HepG2 (cell line): ENCODE results near the gene TSACC. TPM values are rescaled to one million over a fixed set of nuclear protein-coding genes. Genes with fewer than 3 reads are reported as not detected.
A peak's percentile ranks its signal among the peaks of the same experiment; 100 is the strongest.

Experiments used
- BRCA1 ChIP-seq: sonication (generic); formaldehyde crosslinking; IDR thresholded peaks from 2 replicates; pipeline ENCODE4 v1.4.0; 2020; ENCODE audit warnings: missing genetic modification reagents
- CTCF ChIP-seq: sonication (generic); formaldehyde crosslinking; IDR thresholded peaks from 2 replicates; pipeline ENCODE4 v1.5.0; 2020; ENCODE audit warnings: mild to moderate bottlenecking, missing genetic modification reagents, moderate library complexity
- HINFP ChIP-seq: sonication (generic); formaldehyde crosslinking; IDR thresholded peaks from 2 replicates; pipeline ENCODE4 v1.4.0; 2020; ENCODE audit warnings: low read depth, mild to moderate bottlenecking, missing genetic modification reagents
- KDM2A ChIP-seq: sonication (generic); formaldehyde crosslinking; IDR thresholded peaks from 2 replicates; pipeline ENCODE4 v1.4.0; 2020; ENCODE audit warnings: low read depth, missing genetic modification reagents, borderline replicate concordance
- MAX ChIP-seq: IDR thresholded peaks from 2 replicates; pipeline ENCODE4 v1.6.1; 2012; ENCODE audit warnings: inconsistent platforms
- MTF1 ChIP-seq: sonication (generic); formaldehyde crosslinking; IDR thresholded peaks from 2 replicates; pipeline ENCODE4 v1.5.0; 2020; ENCODE audit warnings: missing genetic modification reagents
- U2AF1 ChIP-seq: fragments of 200-400 bp; formaldehyde crosslinking; optimal IDR thresholded peaks from 2 replicates; pipeline ENCODE3; 2017; ENCODE audit warnings: mild to moderate bottlenecking, low read depth, low read length
- ZFY ChIP-seq: sonication (generic); formaldehyde crosslinking; IDR thresholded peaks from 2 replicates; pipeline ENCODE4 v1.4.0; 2020; ENCODE audit warnings: missing genetic modification reagents
- ZNF350 ChIP-seq: sonication (generic); formaldehyde crosslinking; IDR thresholded peaks from 2 replicates; pipeline ENCODE4 v1.4.0; 2020; ENCODE audit warnings: mild to moderate bottlenecking, low read depth, missing genetic modification reagents, borderline replicate concordance
- ZNF552 ChIP-seq: sonication (generic); formaldehyde crosslinking; IDR thresholded peaks from 2 replicates; pipeline ENCODE4 v1.9.0; 2022; ENCODE audit warnings: missing genetic modification reagents, mild to moderate bottlenecking, borderline replicate concordance
- ZNF569 ChIP-seq: sonication (generic); formaldehyde crosslinking; IDR thresholded peaks from 2 replicates; pipeline ENCODE4 v1.5.0; 2020; ENCODE audit warnings: mild to moderate bottlenecking, missing genetic modification reagents, moderate library complexity, borderline replicate concordance
- ZNF670 ChIP-seq: sonication (generic); formaldehyde crosslinking; IDR thresholded peaks from 2 replicates; pipeline ENCODE4 v1.8.0; 2022; ENCODE audit warnings: mild to moderate bottlenecking, missing genetic modification reagents, borderline replicate concordance
- ZNF772 ChIP-seq: sonication (generic); formaldehyde crosslinking; IDR thresholded peaks from 2 replicates; pipeline ENCODE4 v1.5.0; 2020; ENCODE audit warnings: mild to moderate bottlenecking, missing genetic modification reagents
- polyA plus RNA-seq, 8 experiments: library from polyadenylated mRNA; depleted of rRNA in 3 of 8; stranded (reverse) in 7 of 8; unstranded in 1 of 8; fragments of >200 nt; fragmentation: Illumina TruSeq in 4 of 8; extraction: Trizol in 4 of 8; gene quantifications; 2 replicates each; pipeline versions ENCODE4 v1.2.1 to v1.2.3, GENCODE V29; 2011 to 2016; ENCODE audit warnings: low read depth in 4 of 8, missing spikeins in 1 of 8, mixed read lengths in 1 of 8; ENCODE audit not compliant: insufficient read depth in 1 of 8
- total RNA-seq, 5 experiments: library from RNA; depleted of rRNA; stranded (reverse); fragments of >200 nt; fragmentation: Illumina TruSeq; extraction: Trizol; gene quantifications; 2 replicates each; pipeline ENCODE4 v1.2.3, GENCODE V29; 2016; ENCODE audit warnings: low read depth in 1 of 5
- TF ChIP-seq, protein P1 (sequence below): sonication (generic); formaldehyde crosslinking; IDR thresholded peaks from 2 replicates; pipeline ENCODE4 v1.4.0; 2020; ENCODE audit warnings: mild to moderate bottlenecking, missing genetic modification reagents
- TF ChIP-seq, protein P2 (sequence below): IDR thresholded peaks from 2 replicates; pipeline ENCODE4 v1.6.1; 2016

The TSACC gene
- total and polyA plus RNA-seq, 2 of the 13 experiments (the other 11 are each of a cell fraction or from before 2014, with no cell fraction given), result 1.5 to 2.6 TPM

DNA sequence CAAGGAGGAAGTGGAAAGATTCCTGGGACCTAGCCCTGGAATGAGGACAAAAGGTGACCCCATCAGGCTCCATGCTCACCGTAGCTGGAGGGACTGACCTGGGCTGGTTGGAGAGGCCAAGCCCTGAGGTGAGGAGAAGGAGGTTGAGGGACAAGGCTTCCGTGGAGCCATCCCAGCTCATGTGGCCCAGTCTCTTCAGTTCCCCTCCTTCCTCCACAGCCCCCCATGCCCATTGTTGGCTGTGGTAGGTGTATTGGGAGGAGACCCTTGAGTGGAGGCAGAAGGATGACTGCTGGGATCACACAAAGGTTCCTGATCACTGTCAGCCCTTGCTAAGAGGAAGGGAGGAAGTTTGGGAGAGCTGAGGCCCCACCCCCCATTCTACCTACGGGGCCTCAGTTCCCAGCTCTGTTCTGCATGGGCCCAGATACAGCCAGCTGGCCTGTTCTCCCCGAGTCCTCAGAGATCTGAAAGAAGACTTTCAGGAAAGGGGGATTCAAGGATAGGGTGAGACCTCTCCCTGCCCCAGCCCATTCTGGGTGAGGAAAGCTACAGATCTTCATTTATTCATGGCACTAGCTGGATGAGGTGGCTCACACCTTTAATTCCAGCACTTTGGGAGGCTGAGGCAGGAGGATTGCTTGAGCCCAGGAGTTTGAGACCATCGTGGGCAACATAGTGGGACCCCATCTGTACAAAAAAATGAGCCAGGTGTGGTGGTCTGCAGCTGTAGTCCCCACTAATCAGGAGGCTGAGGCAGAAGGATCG is 48.0 kb downstream of the TSACC start (continued):
- TF ChIP-seq, protein P1, sequence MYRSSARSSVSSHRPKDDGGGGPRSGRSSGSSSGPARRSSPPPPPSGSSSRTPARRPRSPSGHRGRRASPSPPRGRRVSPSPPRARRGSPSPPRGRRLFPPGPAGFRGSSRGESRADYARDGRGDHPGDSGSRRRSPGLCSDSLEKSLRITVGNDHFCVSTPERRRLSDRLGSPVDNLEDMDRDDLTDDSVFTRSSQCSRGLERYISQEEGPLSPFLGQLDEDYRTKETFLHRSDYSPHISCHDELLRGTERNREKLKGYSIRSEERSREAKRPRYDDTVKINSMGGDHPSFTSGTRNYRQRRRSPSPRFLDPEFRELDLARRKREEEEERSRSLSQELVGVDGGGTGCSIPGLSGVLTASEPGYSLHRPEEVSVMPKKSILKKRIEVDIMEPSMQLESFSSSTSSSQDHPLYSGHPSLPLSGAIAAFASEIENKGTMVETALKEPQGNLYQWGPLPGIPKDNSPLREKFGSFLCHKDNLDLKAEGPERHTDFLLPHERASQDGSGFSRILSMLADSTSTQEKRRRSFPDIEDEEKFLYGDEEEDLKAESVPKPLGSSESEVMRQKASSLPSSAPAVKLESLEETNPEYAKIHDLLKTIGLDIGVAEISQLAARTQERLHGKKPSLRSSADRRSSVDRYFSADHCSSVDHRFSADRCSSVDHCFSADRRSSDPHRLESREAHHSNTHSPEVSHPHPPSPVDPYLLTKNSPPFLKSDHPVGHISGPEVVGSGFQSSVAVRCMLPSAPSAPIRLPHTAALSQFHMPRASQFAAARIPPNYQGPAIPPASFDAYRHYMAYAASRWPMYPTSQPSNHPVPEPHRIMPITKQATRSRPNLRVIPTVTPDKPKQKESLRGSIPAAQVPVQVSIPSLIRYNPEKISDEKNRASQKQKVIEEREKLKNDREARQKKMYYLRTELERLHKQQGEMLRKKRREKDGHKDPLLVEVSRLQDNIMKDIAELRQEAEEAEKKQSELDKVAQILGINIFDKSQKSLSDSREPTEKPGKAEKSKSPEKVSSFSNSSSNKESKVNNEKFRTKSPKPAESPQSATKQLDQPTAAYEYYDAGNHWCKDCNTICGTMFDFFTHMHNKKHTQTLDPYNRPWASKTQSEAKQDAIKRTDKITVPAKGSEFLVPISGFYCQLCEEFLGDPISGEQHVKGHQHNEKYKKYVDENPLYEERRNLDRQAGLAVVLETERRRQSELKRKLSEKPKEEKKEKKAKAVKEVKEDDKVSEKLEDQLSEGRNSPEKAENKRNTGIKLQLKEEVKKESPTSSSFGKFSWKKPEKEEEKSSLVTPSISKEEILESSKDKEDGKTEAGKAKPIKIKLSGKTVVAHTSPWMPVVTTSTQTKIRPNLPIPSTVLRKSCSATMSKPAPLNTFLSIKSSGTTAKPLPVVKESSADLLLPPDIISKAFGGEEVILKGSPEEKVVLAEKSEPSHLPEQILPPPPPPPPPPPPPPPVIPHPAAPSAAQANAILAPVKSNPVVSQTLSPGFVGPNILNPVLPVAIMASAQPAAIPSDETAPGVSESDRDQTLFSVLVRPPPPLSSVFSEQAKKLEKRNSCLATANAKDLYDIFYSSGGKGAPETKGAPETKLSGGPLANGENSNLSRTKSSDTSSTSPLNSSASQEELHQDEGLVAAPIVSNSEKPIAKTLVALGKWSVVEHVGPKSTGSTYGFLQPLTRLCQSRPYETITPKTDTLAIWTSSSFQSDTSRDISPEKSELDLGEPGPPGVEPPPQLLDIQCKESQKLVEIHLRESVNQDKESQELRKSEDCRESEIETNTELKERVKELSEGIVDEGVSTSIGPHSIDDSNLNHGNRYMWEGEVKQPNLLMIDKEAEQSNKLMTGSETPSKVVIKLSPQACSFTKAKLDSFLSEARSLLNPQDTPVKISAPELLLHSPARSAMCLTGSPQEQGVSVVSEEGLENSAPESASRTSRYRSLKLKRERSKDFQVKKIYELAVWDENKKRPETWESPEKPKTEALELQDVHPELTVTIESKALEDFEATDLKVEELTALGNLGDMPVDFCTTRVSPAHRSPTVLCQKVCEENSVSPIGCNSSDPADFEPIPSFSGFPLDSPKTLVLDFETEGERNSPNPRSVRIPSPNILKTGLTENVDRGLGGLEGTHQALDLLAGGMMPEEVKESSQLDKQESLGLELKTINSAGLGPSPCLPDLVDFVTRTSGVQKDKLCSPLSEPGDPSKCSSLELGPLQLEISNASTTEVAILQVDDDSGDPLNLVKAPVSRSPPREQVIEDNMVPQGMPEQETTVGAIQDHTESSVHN (CRISPR knock-in tag), result no peak
- no peak for TF ChIP-seq CTCF (CRISPR knock-in tag)
- no peak for TF ChIP-seq ZNF350 (CRISPR knock-in tag)
- 0 out of 2 replicates have a peak, but pooled peaks have one; percentile 17 for TF ChIP-seq BRCA1 (CRISPR knock-in tag)
- no peak for TF ChIP-seq ZNF670
- no peak for TF ChIP-seq U2AF1
- no peak for TF ChIP-seq ZNF552 (CRISPR knock-in tag)
- TF ChIP-seq MAX, result 0 out of 2 replicates have a peak, but pooled peaks have one; percentile 9
- 0 out of 2 replicates have a peak, but pooled peaks have one; percentile 35 for TF ChIP-seq ZNF772 (CRISPR knock-in tag)
- no peak for TF ChIP-seq ZNF569 (CRISPR knock-in tag)
- TF ChIP-seq KDM2A (CRISPR knock-in tag), result peak; percentile 24; the same call in 1 of the 2 replicates
- TF ChIP-seq ZFY, result no peak
- no peak for TF ChIP-seq MTF1 (CRISPR knock-in tag)
- TF ChIP-seq, protein P2, sequence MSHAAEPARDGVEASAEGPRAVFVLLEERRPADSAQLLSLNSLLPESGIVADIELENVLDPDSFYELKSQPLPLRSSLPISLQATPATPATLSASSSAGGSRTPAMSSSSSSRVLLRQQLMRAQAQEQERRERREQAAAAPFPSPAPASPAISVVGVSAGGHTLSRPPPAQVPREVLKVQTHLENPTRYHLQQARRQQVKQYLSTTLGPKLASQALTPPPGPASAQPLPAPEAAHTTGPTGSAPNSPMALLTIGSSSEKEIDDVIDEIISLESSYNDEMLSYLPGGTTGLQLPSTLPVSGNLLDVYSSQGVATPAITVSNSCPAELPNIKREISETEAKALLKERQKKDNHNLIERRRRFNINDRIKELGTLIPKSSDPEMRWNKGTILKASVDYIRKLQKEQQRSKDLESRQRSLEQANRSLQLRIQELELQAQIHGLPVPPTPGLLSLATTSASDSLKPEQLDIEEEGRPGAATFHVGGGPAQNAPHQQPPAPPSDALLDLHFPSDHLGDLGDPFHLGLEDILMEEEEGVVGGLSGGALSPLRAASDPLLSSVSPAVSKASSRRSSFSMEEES (CRISPR knock-in tag), result no peak
- TF ChIP-seq HINFP (CRISPR knock-in tag), result 0 out of 2 replicates have a peak, but pooled peaks have one; percentile 29
